GM21786 (cell line): ENCODE results near the gene COLEC12.

Experiments
- ATAC-seq: cut with Tn5 transposase; IDR thresholded peaks from one replicate; pipeline ENCODE4 v1.9.1; 2021; ENCODE audit not compliant: unreplicated experiment

The COLEC12 gene

DNA sequence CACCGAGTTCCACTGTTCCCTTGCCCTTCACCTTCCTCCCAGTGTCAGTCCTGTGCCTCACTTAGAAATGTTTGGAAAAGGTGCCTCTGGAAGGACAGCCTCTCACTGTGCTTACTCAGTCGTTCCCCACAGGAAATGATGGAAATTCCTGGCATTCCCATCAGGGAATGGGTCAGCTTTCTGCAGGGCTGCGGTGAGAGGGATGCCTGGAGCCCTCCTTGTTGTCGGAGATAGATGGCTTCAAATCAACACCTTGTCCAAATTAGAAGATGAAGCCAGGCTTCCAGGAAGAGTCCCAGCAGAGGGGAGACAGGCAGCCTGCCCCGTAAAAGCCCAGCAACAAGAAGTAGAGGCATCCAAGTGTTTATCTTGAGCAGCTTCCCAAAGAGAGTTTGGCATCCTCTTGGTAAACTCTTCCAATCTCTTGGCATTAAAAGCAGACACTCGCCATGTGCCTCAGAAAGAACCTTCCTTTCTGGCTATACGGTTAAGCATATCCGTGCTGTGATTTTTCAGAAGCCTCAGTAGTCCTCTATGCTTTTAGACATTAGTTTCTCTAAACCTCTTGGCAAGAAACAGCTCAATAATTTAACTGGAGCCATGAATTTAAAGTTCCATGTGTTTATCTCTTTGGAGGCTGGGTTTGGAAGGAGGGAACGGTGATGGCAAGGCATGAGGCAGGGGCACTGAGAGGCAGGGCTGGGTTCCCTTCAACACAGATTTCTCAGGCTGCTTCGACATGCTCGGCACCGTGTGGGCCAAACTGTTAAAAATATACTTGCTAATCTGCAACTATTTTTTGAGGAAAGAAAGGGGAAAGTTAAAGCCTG, 25.1 kb downstream of the COLEC12 start:
- no peak for ATAC-seq

GRCh38 chr18:474416-474815, 26.1 kb downstream of the COLEC12 start:
- ATAC-seq = no peak

- ATAC-seq = no peak
Measured at GRCh38 chr18:473802-474201, 26.7 kb downstream of the COLEC12 start.

GRCh38 chr18:471716-472115, 28.8 kb downstream of the COLEC12 start:
- no peak for ATAC-seq

GRCh38 chr18:470661-471501, 29.6 kb downstream of the COLEC12 start:
- ATAC-seq = no peak

DNA sequence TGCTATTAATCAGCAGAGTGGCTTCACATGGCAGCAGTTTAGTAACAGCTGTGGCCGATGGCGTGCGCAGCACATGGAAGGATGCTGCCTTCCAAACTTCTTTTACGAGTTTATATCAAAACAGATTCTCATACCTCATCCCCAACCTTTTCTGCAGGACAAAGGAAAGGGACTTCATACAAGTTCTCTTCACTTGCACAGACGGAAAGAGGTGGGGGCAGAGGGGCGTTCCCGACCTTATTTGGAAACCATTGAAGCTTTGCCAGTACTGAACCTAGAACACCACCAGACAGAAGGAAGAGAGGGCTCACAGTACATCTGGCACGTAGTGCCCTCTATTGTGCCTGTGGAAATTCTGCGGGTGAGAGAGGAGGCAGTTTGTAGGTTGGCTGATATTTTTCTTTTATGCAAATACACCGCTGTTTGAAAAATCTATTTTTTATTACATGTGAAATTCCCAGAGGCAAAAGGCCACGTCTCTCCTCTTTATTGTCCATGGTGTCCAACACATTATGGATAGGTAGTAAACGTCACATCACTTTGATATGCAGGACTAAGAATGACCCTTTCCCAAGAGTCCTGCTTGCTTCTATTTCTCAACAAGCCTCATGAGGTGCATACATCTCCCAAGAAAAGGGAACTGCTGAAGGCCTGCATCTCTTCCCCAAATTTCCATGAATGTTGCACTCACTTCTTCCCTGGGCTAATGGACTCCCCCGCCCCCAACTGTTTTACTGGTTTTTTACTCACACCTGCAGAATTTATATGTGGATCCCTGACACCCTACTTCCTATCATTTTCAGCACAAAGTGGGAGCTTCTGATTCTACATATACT, 31.3 kb downstream of the COLEC12 start:
- ATAC-seq = no peak

- no peak for ATAC-seq
Measured at GRCh38 chr18:463827-464541, 36.5 kb downstream of the COLEC12 start.

DNA sequence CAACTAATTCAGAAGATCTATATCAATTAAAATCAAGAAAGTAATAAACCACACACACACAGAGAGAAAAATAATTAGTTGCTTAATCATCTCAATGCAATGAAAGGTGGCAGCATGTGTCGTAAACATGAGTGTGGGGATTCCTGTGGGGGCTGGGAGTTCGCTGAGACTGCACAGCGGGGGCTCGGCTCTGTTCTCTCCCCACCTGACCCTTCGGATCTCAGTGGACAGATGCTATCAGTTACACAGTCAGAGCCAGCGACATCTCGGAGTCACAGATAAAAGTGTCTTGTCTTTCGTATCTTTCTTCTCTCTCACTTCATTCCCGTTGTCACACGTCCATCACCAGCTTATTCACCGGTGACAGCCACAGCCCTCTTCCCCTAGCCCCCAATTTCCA, 37.1 kb downstream of the COLEC12 start:
- ATAC-seq = no peak

GRCh38 chr18:461762-462161, 38.7 kb downstream of the COLEC12 start:
- no peak for ATAC-seq

DNA sequence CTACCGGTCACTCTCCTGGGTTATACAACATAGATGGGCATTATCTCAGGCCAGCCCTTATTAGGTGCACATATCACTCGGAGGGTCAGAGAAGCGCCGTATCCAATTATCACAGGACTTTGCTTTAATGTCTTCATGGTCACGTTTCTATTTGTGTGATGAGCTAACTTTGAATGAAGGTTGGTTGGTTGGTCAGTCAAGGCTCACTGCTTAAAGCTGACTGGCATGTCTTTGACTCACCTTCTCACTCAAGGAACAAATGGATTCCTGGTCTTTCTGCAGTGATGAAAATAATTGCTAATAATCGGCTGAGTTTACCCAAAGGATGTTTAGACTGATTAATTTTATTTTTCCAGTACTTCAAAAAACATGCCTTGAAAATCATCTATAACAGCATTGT, 39.7 kb downstream of the COLEC12 start:
- no peak for ATAC-seq

- no peak for ATAC-seq
Measured at GRCh38 chr18:459814-460593, 40.5 kb downstream of the COLEC12 start.

DNA sequence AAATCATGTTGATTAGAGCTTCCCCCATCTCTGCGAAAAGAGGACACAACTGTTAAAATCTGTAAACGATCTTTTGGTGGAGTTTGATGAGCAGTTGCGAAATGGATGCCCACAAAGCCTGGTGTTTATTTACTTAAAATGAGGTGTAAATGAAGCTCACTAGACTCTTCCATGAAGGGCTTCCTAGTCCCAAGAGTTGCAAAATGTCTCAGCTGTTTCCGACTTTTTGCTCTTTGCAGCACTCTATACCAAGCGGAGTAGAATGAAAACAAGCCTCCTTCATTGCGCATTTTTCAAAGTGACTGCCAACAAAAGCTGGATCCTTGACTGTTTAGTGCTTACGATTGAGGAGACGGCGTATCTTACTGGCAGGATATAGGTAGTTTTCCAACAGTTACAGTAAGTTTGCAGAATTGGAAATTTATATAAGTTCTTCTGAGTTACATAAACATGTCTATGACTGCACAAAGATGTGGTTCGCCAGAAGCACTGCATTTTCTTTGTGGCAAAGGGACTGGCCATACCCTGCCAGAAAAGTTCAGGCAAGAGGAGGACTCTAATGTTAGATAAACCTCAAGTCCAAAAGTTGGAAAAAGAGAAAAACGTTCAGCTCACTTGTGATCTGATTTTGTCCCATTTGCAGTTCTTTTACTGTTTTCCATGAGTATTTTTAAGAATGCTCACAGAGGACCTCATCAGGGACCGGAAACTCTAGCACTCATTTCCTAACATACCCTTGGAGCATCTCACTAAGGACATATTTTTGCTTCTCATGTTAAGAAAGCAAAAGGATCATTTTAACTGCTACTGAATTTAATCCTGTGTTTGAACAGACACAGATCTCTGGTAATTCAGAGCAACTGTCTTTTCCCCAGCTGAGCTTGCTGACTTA, 42.7 kb downstream of the COLEC12 start:
- no peak for ATAC-seq

GRCh38 chr18:457140-457519, 43.4 kb downstream of the COLEC12 start:
- ATAC-seq = no peak

- no peak for ATAC-seq
Measured at GRCh38 chr18:456361-457139, 44.0 kb downstream of the COLEC12 start.

DNA sequence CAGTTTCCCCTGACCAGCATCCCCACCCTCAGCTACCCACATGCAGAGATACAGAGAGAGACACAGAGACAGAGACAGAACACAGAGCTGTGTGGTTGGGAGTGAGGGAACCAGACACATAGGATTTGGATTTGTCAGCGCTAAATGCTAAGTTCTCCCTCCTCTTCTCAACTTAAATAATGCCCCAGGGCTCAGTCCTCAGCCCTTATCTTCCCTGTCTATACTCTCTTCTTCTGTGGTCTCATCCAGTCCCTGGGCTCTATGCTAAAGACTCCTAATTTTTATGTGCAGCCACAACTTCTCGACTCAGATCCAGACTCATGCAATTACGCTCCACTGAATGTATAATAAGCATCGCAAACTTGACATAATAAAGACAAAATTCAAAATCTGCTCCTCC, 47.1 kb downstream of the COLEC12 start:
- no peak for ATAC-seq

- no peak for ATAC-seq
Measured at GRCh38 chr18:452816-453215, 47.7 kb downstream of the COLEC12 start.

DNA sequence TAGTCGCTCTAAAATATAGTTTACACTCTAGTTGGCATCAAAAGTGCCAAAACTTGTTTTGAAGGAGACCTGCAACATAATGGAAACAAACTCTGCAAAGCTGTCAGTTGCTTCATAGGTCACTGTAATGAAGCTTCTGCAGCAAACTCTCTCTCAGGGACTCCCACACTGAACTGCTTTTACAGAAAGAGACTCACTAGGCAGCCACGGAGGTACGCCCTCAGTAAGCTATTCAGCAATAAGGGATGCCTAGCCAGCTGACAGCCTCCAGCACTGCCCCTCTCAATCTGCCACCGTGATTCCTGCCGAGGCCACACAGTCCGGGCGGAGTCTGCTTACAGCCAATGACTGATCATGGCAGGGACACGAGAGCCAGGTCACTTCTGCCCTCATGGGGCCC, 51.1 kb downstream of the COLEC12 start:
- no peak for ATAC-seq

DNA sequence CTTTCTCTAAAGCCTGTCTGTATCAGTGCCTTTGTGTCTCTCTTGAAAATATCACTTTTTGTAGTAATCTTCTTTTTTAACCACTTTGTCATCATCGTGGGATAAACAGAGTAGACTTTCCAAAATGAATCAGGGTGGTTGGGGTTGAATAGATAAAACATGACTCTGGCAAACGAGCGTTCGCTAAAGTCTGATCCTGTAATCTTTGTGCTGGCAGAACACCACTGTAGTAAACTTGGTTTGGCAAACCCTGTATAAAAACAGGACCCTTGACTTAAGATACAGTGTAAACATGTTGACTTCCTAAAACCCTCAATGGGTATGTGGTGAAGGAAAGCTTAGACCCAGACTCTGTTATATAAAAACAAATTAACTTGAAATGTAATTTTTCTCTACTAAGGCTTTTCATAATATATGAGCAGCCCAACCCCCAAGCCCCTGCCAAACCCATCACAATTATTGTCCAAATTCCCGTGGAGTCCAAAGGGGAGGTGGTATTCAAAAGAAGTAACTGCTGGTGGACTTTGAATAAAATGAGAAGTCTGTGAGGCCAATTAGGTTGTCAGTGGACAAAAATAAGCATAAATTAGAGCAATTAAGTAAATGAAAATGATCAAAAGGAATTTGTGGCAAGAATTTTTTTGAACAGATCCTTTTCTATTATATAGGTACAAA, 52.2 kb downstream of the COLEC12 start:
- no peak for ATAC-seq
